AG08395 (cell line): ENCODE measurements around the gene OR5D13.

Experiments used
- DNase-seq: peaks from one replicate; pipeline ENCODE4 v3.0.0; 2012; ENCODE audit warnings: mixed read lengths, low spot score

OR5D13 gene

GRCh38 chr11:55773138-55773537 is at the start of gene OR5D13:
OR5D13 (plus strand) TSS chr11:55773438; CDS start chr11:55773438, 0 bp downstream.
- no peak for DNase-seq

GRCh38 chr11:55726715-55727324 is 46.4 kb upstream of the OR5D13 start:
- DNase-seq: no peak

- DNase-seq: no peak
These were observed 40.3 kb upstream of the OR5D13 start for GRCh38 chr11:55732936-55733335.

- DNase-seq: no peak
These were observed 18.4 kb downstream of the OR5D13 start for GRCh38 chr11:55791606-55792005.

- DNase-seq: no peak
These were observed 20.1 kb downstream of the OR5D13 start for GRCh38 chr11:55793321-55793720.

GRCh38 chr11:55795256-55795655 is 22.0 kb downstream of the OR5D13 start, which contains the start of gene OR5D14:
OR5D14 (plus strand) TSS chr11:55795556; CDS start chr11:55795556, 0 bp downstream.
- DNase-seq: no peak

GRCh38 chr11:55806248-55806647 is 33.0 kb downstream of the OR5D13 start:
- DNase-seq: no peak

GRCh38 chr11:55811067-55811466 is 37.8 kb downstream of the OR5D13 start, which contains the start of gene OR5L1:
OR5L1 (plus strand) TSS chr11:55811367; CDS start chr11:55811467, 100 bp downstream.
- no peak for DNase-seq

- DNase-seq: no peak
These were observed 46.1 kb downstream of the OR5D13 start, which contains the start of gene OR5D18 for GRCh38 chr11:55819330-55819729. OR5D18 (plus strand) TSS chr11:55819630; CDS start chr11:55819630, 0 bp downstream.
